GM12873 (cell line): ENCODE measurements around the gene MARCHF2.

ENCODE experiments used
- CTCF ChIP-seq: IDR thresholded peaks from 2 replicates; pipeline ENCODE4 v1.5.1; 2012; ENCODE audit warnings: low read depth, mild to moderate bottlenecking, moderate library complexity, low read length, control low read depth; ENCODE audit not compliant: insufficient read depth; ENCODE audit errors: missing control alignments

MARCHF2 gene

DNA sequence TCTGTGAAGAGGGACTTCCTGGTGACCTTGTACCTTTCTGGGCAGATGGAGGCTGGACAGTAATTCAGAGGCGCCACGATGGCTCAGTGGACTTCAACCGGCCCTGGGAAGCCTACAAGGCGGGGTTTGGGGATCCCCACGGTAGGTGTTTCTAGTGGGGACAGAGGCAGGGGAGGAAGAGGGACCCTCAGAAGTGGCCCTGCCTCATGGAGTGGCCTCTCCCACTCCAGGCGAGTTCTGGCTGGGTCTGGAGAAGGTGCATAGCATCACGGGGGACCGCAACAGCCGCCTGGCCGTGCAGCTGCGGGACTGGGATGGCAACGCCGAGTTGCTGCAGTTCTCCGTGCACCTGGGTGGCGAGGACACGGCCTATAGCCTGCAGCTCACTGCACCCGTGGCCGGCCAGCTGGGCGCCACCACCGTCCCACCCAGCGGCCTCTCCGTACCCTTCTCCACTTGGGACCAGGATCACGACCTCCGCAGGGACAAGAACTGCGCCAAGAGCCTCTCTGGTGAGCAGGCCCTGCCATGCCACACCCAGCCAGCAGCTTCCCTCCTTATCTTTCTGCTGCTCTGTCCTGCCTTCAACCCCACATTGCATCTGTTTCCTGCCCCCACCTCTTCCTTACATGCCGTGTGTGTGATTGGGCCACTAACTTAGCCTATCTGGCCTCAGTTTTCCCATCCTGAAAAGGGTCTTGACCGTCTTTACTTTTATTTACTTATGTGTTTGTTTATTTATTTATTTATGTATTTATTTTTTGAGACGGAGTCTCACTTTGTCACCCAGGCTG, 41.9 kb upstream of the MARCHF2 start:
- no peak for TF ChIP-seq CTCF

DNA sequence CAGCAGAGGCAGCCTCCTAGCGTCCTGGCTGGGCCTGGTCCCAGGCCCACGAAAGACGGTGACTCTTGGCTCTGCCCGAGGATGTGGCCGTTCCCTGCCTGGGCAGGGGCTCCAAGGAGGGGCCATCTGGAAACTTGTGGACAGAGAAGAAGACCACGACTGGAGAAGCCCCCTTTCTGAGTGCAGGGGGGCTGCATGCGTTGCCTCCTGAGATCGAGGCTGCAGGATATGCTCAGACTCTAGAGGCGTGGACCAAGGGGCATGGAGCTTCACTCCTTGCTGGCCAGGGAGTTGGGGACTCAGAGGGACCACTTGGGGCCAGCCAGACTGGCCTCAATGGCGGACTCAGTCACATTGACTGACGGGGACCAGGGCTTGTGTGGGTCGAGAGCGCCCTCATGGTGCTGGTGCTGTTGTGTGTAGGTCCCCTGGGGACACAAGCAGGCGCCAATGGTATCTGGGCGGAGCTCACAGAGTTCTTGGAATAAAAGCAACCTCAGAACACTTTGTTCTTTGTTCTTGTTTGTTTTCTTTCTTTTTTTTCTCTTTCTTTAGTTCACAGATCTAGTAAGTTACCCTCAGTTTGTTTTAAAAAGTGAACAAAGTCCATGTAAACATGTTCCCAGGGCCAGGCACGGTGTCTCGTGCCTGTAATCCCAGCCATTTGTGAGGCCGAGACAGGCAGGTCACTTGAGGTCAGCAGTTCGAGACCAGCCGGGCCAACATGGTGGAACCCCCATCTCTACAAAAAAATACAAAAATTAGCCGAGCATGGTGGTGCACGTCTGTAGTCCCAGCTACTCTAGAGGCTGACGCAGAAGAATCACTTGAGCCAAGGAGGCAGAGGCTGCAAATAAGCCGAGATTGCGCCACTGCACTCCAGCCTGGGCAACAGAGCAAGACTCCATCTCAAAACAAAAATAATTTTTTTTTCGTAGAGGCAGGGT, 39.0 kb upstream of the MARCHF2 start:
- no peak for TF ChIP-seq CTCF

DNA sequence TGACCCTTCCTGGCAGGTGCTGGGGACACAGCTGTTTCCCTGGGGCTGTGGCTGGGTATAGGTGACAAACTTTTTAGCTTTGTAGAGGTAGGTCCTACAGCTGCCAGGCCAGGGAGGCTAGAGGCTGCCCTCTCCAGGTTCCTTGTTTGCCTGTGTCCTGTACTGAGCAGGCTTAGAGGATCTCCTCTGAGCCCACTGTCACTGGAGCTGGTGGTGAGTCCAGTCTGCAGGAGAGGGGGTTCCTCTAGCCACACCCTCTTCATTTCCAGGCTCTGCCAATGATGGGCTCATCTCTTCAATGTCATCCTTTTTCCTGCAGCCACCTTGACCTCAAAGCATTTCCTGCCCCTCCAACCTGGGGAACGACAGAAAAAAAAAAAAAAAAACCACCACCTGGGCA, 35.5 kb upstream of the MARCHF2 start:
- no peak for TF ChIP-seq CTCF

GRCh38 chr19:8386990-8387389, 26.1 kb upstream of the MARCHF2 start:
- no peak for TF ChIP-seq CTCF

GRCh38 chr19:8387688-8388611, 25.2 kb upstream of the MARCHF2 start:
- TF ChIP-seq CTCF = no peak

DNA sequence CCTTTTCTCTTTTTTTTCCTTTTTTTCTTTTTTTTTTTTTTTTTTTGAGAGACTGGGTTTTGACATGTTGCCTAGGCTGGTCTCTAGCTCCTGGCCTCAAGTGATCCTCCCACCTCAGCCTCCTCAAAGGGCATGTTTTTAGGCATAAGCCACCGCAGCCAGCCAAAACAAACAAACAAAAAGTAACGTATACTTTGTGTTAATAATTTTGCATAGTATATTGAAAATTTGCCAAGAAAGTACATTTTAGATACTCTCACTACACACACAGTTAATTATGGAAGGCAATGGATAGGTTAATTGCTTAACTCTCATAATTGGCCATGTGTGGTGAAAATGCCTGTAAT, 24.5 kb upstream of the MARCHF2 start:
- no peak for TF ChIP-seq CTCF
